SH-SY5Y (cell line): ENCODE results near the gene IPO11.

Experiments used
- GATA2 ChIP-seq: IDR thresholded peaks from 2 replicates; pipeline ENCODE4 v1.6.1; 2011; ENCODE audit warnings: mild to moderate bottlenecking, low read depth, low read length
- GATA3 ChIP-seq: IDR thresholded peaks from 2 replicates; pipeline ENCODE4 v1.6.1; 2011; ENCODE audit warnings: low read depth, mild to moderate bottlenecking, low read length, moderate library complexity

DNA sequence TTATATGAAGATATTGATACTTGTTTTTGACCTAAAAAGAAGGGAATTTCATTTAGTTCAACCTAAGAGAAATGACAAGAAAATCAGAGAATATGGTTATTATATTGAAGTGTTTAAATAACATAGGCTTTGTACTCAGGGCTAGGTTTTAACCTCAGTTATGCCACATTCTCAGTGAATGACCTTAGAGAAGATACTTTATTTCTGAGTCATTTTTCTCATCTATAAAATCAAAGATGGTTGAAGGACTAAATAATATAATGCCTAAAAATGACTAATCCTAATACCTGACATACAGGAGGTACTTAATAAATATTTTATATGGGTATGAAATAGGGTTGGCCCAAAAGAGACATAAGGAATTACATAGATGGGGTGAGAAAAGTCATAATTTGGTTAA lies 41.2 kb upstream of the IPO11 start:
- TF ChIP-seq GATA2 (no peak), GATA3 (no peak)
